LoVo (cell line): ENCODE results near the gene SOX11.

ENCODE experiments used
- DNase-seq: peaks from one replicate; pipeline ENCODE4 v3.0.0-alpha.2; 2016; ENCODE audit warnings: low spot score

SOX11 gene

DNA sequence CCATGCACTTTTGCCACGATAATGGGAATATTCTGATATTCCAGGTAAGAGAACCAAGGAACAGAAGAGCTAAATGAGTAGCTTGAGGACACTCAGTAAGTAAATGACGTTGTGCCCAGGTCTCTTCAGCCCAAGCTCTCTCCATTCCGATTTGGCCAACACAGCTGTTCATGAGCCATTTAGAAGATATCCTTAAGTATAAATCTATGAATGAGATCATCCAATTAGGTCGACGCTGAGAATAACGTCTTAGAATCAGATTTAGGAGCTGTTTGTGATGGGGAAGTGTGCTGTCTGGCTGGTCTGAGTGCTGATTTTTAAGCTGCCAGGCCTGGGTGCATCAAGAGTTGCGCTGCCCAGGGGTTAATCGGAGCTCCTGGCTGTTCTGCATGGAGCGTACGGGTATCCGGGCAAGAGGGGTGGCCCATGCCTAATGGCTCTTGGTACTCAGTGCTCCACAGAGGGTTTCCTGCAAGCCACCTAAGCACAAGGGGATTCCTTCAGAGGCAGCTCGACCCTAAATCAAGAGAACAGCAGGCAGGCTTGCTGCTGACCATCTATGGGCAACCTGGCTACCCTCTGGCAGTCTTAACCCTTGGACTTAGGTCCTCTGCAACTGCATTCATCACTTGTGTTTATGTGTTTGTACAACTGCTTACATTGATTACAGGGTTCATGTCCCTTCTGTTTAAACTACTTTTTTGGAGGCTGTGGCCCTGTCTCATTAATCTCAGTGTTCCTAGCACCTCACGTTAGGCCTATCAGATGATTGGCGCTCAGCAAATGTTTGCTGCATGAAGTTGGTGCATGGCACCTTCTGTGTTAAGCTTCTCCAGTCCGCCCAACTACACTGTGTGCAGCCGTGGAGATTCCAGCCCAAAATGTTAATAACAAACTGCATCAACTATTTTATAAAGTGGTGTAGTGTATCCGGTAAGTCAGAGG lies 31.9 kb downstream of the SOX11 start:
- no peak for DNase-seq

DNA sequence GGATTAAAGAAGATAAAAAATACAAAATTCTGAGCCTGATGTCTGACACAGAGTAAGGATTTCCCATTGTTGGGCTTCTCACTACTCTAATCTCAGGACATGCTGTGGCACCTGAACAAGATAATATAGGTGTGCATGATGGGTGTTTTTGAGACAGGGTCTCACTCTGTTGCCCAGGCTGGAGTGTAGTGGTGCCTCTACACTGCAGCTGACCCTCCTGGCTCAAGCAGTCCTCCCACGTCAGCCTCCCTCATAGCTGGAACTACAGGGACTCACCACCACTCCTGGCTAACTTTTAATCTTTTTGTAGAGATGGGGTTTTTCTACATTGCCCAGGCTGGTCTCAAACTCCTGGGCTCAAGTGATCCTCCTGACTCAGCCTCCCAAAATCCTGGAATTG lies 32.9 kb downstream of the SOX11 start:
- DNase-seq: no peak

DNA sequence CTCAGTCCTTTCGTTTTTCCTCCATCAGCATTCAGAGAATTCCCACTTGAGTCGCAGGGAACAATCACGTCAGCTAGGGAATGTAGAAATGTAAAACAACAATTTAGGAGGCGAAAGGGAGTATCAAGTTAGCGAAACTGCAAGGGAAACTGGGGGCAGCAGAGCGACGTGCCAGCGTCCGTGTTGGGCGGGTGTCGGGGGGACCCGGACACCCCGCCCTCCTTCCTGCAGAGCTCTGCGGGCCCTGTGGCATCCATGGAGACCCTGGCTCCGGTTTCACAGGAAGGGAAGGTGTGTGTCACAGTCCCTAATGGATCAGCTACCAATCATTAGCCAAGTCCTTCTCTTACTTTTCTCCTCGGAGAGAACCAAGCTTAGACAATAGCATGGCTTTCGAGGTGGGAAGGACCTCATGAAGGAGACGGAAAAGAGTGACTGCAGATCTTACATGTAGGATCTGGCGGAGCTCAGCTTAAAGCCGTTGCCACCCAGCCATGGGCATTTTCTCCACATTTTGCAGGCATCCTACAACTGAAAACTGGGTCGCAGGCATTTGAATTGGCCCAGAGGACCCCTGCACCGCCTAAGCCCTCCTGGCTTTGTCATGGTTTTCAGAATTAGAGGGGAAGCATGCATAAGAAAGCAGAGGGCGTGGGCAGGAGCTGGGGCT lies 33.7 kb downstream of the SOX11 start:
- DNase-seq: no peak

DNA sequence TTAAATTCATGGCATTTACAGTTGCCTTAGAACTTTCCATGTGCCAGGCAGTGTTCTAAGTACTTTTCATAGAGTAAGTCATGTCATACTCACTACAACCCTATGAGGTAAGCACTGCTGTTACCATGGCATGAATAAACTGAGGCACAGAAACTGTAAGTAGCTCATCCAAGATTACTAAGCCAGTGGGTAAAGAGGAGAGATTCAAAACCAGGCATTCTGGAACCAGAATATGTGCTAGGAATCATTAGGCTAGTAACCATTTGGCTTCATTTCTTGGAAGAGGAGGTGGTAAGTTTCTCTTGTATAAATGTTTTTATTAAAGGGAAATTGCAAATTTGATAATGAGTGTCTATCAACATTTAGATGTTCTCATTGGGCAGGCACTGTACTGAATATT lies 35.1 kb downstream of the SOX11 start:
- DNase-seq: no peak

DNA sequence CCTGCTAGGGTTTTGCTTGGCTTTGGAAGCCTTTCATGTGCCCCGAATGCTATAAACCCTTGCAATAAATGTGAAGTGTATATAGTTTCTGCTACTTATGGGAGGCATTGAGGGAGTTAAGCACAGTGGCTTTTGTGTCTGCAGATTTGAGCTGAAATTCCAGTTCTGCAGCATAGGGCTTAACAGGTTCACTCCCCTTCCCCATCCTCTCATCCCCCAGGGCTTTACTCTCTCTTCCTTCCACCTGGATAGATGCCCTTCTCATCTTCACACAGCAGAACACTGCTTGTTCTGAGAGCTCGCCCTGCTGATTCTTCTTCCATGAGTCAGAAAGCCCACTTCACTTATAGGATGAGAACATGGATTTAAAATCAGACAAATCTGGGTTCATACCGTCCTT lies 37.2 kb downstream of the SOX11 start:
- no peak for DNase-seq

DNA sequence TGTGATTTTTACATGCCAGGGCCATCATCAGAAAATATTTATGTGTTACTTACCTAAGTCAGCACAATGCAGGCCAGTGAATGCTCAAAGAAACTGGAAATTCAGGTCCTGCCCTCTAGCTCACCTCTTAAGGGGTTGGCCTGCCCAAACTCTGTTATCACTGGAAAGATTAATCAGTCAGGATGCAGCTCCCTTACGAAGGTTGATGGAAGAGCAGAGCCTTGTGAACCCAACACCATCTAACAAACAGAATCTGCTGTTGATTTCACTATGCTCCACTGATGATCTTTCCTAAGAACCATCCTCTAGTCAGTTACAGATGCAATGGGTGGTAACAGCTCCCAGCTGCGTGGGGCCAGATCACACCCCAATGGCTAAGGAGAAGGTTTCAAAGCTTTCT lies 38.2 kb downstream of the SOX11 start:
- DNase-seq: no peak

DNA sequence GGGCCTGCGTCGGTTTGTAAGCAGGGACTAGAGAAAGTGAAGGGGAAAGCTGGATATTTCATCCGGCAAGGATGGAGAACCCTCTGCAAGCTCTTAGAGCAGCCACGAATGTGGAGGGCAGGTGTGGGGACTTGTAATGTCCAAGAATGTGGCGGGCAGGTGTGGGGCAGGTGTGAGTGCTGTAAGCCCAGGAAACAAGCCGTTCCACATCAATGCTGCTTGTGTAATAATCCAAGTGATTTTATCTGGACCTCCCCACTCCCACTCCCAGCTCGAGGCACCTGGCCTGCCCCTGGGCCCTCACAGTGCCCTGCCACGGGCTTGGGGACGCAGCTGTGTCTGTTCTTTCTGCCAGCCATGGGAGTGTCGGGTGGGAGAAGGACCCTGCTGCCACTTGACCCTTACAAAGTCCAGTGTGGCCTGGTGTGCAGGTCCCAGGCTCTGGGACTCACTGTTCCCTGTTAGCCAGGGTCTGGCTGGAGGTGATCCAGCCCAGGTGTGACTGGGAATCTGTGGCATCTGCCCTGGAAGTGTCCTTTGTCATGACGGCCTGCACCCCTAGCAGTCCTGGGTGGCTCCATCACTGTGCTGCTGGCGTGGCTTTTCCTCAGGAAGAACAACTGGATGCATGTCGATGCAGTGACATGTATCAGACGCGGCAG lies 42.8 kb downstream of the SOX11 start:
- DNase-seq: no peak

DNA sequence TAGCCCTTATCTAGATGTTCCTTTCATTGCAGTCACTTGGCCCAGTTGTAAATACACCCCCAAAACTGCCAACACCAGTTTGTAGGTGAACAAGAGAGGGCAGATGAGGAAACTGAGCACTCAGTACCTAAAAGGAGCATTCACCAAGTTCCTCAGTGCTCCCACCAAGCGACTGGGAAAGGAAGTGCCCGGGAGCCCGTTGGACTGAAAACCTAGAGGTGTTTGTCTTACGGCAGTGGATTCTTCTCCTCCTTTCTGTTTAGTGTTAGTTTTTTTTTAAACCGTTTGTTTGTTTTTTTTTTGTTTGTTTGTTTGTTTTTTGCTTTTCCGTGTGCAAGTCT lies 43.3 kb downstream of the SOX11 start:
- no peak for DNase-seq

DNA sequence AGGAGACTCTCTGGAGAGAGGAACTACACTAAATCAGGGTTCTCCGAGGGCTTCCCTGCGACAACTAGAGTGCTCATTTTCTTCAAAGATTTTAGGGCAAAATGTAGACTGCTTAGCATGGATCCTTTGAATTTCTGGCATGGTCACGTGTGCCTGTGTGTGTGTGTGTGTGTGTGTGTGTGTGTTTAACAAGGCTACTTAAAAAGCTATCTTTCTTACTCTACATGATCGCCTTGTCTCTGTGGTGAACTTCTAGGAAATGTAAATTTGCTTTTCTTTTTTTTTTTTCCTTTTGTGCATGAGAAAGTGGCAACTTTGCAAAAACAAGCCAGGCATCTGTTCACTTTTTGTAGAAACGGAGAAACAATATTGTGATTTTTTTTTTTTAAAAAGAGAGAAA lies 43.9 kb downstream of the SOX11 start:
- DNase-seq: no peak

DNA sequence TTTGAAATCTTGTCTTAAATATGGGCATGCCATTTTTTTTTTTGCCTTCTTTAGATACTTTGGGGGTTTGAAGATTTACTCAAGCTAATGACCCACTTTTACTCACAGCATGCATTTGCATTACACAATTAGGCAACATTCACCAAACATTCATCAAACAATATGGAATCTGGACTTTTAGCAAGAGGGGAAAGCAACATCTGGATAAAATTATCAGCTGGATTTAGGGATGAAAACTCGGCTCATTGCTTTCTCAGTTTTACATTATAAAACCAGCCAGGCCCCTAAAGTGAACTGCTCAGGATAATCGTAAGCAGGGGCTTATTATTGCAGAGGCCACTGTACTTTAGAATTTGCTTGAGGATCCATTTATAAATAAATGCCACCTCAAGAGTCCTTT lies 44.7 kb downstream of the SOX11 start:
- DNase-seq: no peak

DNA sequence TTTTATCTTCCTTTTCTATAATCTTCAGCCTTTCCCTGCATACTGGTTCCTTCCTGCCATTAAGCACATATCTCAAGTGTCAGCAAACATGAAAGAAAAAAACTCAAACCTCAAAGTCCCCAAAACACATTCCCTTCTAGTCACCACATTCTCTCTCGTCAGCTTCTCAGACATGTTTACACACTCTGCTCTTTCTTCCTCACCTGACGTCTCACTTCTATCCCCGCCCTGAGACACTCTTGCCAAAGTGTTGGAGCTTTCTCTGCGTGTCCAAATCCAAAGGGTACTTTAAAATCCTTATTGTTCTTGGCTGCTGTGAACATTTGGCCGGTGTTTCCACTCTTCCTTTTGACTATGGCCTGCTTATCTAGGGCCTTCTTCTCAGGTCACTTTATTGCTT lies 47.9 kb downstream of the SOX11 start:
- no peak for DNase-seq

DNA sequence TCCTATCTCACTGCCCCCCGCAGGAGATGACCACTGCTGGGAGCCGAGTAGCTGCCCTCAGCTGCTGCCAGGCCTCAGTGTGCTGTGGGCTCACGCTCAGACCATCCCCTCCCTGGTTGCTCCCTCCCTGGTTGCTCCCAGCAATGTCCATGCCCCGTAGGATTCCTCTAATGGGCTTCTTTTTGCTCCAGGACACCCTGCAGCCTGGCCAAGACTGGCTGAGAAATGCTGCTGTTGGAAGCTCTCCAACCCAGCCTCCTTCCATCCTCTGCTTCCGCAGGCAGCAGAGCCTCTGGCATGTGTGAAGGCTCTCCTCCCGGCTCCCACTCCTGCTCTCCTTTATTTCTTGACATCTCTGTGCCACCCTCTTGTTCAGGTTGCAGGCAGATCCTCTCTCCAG lies 48.6 kb downstream of the SOX11 start:
- DNase-seq: no peak

DNA sequence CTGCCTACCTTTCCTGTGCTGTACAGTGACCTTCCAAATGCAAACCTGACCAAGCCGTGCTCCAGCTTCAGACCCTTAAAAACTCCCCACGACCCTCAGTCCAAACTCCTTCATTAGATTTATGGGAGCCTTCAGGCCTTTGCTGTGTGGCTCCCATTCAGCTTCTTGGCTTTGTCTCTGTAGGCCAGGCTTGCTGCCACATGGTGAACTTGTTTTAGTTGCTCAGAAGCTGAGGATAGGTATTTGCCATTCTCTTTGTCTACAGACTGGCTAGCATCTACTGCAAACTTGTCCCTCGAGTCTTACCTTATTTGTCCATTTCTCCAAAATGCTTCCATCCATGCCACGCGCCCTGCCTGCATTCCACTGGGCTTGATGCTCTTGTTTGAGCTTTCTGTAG lies 49.1 kb downstream of the SOX11 start:
- DNase-seq: no peak

DNA sequence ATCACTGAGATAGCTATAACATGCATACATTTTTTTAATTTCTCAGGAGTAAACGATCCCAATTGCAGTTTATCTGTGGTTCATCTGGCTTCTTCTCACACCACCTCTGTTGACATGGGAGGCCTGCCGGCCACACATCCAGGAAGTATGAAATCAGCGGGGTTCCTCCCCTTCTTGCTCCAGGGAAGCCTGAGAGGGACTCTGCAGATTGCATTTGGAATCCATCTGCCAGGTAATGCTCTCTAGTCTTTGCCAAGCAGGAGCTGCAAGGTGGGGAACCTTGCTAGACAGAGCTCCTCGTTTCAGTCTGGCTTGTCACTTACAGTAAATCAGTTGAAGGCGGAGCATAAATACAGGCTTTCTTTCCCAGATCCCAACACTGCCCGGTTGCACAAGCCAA lies 49.9 kb downstream of the SOX11 start:
- DNase-seq: no peak

DNA sequence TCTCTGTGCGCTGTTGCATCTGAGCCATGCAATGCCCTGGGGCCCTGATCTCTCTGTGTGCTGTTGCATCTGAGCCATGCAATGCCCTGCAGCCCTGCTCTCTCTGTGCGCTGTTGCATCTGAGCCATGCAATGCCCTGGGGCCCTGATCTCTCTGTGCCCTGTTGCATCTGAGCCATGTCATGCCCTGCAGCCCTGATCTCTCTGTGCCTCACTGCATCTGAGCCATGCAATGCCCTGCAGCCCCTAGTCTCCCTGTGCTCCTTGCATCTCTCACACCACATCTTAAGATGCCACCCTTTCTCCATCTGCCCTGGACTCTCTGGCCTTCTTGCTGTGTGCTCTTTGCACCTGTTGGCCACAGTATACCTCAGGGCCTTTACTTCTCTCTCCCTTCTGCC lies 56.2 kb downstream of the SOX11 start:
- DNase-seq: no peak

DNA sequence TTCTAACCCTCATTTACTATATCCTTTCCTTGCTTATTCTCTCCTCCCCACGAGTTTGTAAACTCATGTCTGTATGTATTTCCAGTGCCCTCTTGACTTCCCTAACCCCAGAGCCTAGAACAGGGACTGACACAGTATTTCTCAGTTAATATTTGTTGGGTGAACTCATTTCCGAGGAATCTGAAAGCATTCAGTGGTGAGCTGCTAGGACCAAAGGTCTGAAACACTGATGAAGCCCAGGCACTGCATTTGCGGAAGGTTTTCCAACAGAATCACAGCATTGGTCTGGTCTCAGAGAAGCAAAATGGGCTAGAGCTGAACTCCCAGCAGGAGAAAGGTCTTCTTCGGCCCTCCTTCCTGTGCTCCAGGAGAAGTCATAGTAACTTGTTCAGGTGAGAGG lies 56.8 kb downstream of the SOX11 start:
- no peak for DNase-seq

DNA sequence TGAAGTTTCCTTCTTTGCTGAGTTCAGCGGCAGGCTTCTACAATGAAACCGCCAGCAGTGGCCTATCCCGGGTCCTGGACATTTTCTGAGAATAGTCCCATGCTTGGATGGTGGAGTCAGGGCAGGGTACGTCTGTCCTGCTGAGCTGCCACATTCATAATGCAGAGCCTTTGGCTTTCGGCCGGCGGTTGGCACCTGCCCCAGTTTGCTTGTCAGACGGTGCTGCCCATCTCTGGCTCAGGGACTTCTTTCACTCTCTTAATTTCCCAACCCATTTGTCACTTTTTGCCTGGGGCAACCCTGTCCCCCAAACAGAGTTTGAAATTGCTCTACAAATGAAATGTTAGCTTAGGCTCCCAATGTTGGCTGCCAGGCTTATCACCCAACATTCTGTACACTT lies 57.2 kb downstream of the SOX11 start:
- no peak for DNase-seq
